COLO668 (cell line): ENCODE measurements around the gene GPATCH1.
"Not testable (repeated sequence)": the region's sequence is repeated elsewhere in the genome, so short reads cannot be mapped to it uniquely, and the experiment has no call there.

ENCODE experiments used
- DNase-seq: peaks from one replicate; lab custom pipeline; 2025; ENCODE audit not compliant: unreplicated experiment; lab: John Stamatoyannopoulos, UW

GPATCH1 gene

GRCh38 chr19:33110137-33110910 lies 29.3 kb downstream of the GPATCH1 start:
- no peak for DNase-seq

- DNase-seq = no peak
Measured at GRCh38 chr19:33111587-33111986, 30.6 kb downstream of the GPATCH1 start.

- DNase-seq = no peak
Measured at GRCh38 chr19:33114312-33114711, 33.3 kb downstream of the GPATCH1 start.

- DNase-seq = no peak
Measured at GRCh38 chr19:33117501-33117900, 36.5 kb downstream of the GPATCH1 start.

GRCh38 chr19:33118643-33119042 lies 37.7 kb downstream of the GPATCH1 start:
- DNase-seq = no peak

GRCh38 chr19:33124207-33125098 lies 43.5 kb downstream of the GPATCH1 start:
- DNase-seq = no peak

- DNase-seq = peak; percentile 33
Measured at GRCh38 chr19:33125929-33126388, 45.0 kb downstream of the GPATCH1 start.

- DNase-seq = not testable (repeated sequence)
Measured at GRCh38 chr19:33126712-33127111, 45.7 kb downstream of the GPATCH1 start.

- no peak for DNase-seq
Measured at GRCh38 chr19:33129901-33130300, 48.9 kb downstream of the GPATCH1 start.

GRCh38 chr19:33130433-33130832 lies 49.5 kb downstream of the GPATCH1 start:
- no peak for DNase-seq

GRCh38 chr19:33132021-33132420 lies 51.0 kb downstream of the GPATCH1 start, which contains the start of gene WDR88:
WDR88 (plus strand) TSS chr19:33132114; CDS start chr19:33132170, 56 bp downstream.
- DNase-seq = no peak

- DNase-seq = no peak
Measured at GRCh38 chr19:33132425-33132824, 51.4 kb downstream of the GPATCH1 start.

GRCh38 chr19:33133438-33134031 lies 52.6 kb downstream of the GPATCH1 start:
- no peak for DNase-seq

GRCh38 chr19:33134571-33135041 lies 53.6 kb downstream of the GPATCH1 start:
- DNase-seq = no peak

- no peak for DNase-seq
Measured at GRCh38 chr19:33139165-33139564, 58.2 kb downstream of the GPATCH1 start.

- DNase-seq = peak; percentile 39
Measured at GRCh38 chr19:33143897-33144405, 63.0 kb downstream of the GPATCH1 start.

GRCh38 chr19:33146209-33146608 lies 65.2 kb downstream of the GPATCH1 start:
- no peak for DNase-seq

- no peak for DNase-seq
Measured at GRCh38 chr19:33147538-33147937, 66.6 kb downstream of the GPATCH1 start.

- DNase-seq = peak; percentile 28
Measured at GRCh38 chr19:33150852-33151518, 70.0 kb downstream of the GPATCH1 start.

GRCh38 chr19:33152176-33152575 lies 71.2 kb downstream of the GPATCH1 start:
- DNase-seq = no peak
